ENCODE measurements around the gene RNF144A.

RNF144A gene

DNA sequence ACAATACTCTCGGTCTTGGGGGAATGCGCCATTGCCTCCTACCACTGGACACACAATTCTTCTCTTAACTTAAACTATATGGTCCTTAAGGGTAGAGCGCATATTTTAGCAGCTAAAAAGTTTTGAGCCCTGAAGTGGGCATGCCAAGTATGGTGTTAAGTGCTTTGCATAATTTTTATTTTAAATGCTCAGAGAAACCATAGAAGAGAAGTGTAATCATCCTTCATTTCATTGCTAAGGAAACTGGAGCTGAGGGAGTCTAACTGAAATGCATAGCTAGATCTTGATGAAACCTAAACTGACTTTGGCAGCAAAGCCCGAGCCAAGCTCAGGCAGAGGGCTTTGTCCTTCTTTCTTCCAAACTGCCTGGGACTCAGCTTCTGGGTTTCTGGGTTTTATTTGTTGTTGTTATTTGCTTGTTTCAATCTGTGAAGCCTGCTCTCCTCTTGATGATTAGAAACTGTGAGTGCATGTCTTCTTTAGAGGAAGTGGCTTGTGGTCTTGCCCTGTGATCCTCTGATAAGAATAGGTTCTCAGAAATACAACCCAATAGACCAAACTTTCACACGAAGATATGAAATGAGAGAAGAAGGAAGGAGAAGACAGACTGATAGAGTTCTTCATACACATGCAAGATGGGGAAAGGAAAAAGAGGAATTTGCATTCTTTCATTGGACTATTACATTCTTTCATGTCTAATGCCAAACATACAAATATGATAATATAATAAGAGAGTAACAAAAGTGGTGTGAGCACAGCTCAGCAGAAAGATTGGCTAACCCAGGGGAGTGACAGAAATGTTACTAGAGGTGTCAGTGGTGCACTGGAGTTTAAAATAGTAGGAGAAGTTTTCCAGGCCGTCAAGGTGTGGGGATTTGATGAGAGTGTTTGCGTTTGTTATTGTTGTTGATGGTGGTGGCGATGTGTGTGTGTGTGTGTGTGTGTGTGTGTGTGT is 7.5 kb upstream of the RNF144A start:
- DNase-seq: no peak

DNA sequence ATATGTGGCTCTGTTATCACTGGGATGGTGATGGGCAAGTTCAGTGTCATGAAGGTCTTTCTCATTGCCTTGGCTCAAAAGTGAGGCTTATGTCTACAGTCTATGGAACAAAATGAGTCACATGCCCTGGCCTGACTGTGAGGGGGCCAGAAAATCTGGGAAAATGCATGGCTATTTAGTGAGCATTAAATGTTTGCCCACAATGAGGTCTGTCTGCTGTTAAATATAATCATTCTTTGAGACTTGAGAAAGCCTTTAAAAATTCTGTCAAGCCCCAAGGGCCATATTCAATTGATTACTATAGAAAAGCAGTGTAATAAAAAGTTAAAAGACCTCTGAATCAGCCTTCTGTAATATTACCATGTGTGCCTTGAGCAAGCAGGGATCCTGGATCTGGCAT is 5.5 kb upstream of the RNF144A start:
- DNase-seq: no peak

DNA sequence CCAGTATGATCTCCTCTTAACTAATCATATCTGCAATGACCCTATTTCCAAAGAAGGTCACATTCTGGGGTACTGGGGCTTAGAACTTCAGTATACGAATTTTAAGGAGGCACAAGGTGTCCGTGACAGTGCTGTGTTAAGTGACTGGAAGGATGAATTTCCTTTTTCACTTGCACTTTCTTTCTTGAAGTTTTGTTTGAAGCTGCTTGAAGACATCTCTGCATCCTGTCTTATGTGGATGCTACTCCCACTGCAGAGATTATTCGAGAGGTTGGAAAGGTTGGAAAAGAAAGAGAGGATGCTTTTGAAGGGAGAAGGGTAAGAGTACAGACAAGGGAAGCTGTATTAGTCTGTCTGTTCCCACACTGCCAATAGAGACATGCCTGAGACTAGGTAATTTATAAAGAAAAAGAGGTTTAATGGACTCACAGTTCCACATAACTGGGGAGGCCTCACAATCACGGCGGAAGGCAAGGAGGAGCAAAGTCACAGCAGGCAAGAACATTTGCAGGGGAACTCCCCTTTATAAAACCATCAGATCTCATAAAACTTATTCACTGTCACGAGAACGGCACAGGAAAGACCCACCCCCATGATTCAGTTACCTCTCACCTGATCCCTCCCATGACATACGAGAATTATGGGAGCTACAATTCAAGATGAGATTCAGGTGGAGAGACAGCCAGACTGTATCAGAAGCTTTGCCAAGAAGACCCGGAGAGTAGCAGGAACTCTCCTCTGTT is 3.6 kb upstream of the RNF144A start:
- no peak for DNase-seq

DNA sequence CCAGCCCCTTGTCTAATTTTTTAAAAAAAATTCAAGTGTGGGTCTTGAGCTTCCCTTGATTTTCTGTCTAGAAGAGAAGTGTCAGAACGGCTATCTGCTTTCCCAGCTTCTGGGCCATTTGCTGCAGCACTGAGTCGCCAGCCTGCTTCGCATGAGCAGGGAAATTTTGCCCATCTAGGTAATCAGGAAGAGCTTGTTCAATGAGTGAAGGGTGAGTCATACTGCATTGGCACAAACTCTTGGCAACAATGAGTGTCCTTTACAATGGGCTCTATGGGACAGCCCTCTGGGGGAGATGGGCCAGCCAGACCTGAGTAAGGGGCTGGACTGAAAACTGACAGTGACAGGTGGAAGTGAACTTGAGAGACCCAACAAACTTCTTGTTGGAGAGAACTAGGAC is 2.4 kb upstream of the RNF144A start:
- no peak for DNase-seq

DNA sequence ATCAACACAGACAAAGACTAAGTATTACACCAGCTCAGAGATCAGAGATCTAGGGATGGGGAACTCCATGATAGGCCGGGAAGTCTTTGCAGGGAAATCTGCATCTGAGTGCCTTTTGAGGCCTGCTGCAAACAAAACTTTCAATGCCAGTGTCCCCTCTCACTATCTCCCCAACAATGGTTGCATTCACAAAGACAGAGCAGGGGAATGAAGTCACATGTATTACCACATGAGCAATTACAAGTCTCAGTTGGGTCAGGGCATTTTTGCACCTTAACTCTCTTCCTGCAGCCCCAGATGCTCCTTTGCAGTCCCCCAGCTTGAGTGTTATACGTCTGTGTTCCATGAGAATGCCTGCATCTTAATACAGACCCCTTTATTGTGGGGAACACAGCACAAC is 1.8 kb upstream of the RNF144A start:
- no peak for DNase-seq

DNA sequence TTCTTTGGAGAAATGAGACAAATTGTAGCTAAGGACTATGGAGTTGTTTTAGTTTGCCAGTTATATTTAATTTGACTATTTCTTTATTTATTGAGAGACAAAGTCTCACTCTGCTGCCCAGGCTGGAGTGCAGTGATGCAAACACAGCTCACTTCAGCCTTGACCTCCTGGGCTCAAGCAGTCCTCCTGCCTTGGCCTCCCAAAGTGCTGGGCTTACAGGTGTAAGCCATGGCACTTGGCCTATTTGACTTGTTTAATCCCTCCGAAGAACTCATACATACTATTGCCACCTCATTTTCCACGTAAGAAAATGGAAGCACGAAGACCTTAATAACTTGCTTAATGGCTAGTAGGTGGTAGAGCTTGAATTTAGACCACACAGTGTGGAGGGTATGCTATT is 988 bp upstream of the RNF144A start:
- no peak for DNase-seq

DNA sequence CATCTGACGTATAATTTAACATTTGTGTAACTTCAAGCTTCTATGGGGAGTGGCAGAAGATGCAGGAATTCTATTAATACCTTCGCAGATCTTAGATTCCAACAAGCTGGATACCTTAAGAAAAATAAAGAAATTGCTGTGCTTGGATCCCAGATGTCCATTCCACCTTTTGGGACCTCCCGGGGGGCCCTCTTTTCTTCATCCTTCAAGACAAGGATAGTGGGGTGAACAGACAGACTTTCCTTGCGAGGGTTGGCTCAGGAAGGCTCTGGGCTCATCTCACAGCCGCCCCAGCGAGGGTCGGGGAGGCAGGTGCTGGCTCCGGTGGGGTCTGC is 509 bp upstream of the RNF144A start:
- no peak for DNase-seq

DNA sequence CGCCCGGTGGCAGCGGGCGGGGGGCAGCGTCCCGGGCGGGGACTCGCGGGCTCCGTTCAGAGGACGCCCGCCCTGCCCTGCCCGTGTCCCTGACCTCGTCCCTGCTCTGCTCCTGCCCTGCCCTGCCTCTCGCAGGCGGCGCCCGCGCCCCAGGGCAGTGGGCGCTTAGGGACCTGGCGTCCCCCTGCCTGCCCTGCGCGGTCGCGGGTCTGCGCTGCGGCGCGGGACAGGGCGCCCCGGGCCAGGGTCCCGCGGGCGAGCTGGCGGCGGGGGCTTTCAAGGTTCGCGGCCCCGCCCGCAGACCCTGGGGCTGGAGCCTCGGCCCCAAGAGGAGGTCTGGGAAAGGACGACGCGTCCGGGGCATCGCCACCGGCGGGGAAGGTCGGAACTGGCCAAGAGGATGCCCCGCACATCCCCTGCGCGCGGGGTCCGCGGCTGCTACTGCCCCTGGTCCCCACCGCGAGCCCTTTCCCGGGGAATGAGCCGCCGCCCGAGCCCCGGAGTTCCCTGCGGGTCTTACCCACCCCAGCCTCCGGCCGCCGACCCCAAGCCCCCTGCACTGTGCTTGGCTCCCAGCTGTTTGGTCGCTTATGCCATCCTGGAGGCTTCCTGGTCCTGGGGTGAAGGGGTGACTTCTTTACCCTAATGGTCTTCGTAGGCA is 679 bp downstream of the RNF144A start:
- DNase-seq: no peak

DNA sequence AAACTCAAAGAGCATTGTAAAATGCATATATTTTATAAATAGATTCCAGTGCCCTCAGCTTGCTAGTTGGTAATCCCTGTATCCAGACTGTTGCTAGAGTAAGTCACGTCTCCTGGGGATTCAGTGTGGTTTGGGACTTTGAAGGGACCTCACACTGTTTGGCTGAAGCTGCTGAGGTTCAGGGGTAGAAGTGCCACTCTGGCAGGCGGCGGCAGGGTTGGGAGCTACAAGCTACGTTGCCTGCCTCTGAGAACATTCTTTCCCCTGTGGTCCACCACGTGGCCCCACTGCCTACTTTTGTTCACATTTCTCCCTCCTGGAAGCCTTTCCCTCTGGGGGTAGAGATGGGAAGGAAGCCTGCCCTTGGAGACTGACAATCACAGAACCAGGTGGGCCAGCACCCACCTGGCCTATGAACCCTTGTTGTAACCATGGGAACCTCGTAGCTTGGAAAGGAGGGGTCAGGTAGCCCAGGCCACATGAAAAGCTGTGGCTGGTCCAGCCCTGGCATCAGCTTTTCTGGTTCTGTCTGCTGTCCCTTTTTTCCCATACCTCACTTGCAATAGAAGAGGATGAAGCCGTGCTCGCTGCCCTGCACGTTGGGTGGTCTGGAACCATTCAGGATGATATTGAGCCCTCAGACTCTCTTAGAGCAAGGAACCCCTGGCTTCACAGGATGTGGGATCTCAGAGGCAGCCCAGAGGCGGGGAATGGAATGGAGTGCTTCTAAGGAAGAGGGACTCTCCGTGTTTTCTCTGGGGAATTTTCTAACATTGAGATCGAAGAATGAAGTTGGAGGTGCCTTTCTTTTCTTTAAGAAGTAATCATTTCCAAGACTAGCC is 2.9 kb downstream of the RNF144A start:
- DNase-seq: no peak

DNA sequence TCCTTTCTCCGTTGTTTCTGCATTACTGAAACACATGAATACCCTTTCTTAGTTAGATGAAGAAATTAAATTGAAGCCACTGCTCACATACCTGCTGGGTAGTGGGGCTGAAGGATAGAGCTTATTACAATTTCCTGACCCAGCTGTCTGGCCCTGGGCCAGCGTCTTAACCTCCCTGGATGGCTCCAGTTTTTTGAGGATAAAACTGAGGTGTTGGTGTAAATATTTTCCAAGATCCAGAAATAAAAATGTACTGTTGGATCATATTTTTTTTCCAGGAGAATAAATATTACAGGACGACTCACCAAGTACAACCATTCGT is 3.5 kb downstream of the RNF144A start:
- DNase-seq: no peak

DNA sequence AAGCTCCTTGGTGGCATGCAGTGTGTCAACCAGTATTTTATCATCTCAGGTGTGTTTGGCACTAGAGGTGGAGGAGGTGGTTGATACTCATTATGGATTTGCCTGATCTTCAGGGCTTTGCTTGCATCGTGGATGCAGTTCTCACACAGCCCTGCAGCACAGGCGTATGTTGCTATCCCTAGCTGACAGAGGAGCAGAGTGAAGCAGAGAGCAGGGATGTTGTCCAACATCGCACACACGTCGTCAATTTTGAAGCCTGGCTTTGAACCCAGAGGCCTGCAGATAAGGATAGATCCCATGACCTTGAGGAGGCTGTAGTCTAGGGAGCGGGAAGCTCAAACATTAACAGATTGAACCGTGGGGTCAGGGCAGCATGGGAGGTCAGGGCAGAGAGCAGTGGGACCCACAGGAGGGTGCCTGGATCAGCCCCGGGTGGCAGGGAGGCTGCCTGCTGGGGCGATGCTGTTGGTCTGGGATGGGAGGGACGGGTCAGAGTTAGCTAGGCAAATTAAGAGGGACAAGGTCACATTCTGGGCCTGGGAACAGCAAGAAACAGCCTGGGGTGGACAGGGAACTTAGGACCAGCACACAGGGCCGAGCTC is 4.2 kb downstream of the RNF144A start:
- no peak for DNase-seq

DNA sequence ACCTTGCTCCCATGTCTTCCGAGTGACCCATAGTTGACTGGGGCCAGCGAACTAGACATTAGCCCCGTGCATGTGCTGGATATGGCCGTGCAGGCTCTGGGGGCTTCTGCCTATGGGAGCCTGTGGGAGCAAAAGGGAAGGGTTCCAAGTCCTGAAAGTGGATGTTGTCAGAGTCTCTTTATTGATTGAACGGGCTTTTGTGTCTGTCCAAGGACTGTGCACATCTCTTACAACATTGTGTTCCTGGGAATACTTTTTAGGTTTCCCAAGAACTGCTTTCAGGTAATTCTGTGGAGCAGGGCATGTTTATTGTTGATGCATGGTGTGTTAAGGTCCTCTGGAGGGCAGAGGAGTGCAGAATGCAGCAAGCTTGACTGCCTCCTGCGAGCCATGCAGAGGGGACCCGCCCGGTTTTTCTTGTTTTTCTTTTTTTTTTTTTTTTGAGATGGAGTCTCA is 5.0 kb downstream of the RNF144A start:
- no peak for DNase-seq

DNA sequence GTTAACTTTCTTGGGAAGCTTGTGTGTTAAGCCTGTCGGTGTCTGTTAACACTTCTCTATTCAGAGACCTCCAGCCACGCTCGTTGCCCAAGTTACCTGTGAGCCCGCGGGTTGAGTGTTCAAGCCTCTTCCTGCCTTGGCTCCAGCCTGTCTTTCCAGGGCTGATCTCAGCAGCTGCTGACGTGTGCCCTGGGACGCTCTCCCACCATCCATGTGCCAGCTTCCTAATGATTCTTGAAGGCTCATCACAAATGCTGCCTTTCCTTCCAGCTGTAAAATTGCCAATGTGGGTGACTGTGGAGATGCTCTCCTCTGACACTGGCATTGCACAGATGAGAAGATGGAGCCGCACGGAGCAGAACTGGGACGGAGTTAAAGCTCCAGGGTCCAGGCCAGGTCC is 6.1 kb downstream of the RNF144A start:
- no peak for DNase-seq

DNA sequence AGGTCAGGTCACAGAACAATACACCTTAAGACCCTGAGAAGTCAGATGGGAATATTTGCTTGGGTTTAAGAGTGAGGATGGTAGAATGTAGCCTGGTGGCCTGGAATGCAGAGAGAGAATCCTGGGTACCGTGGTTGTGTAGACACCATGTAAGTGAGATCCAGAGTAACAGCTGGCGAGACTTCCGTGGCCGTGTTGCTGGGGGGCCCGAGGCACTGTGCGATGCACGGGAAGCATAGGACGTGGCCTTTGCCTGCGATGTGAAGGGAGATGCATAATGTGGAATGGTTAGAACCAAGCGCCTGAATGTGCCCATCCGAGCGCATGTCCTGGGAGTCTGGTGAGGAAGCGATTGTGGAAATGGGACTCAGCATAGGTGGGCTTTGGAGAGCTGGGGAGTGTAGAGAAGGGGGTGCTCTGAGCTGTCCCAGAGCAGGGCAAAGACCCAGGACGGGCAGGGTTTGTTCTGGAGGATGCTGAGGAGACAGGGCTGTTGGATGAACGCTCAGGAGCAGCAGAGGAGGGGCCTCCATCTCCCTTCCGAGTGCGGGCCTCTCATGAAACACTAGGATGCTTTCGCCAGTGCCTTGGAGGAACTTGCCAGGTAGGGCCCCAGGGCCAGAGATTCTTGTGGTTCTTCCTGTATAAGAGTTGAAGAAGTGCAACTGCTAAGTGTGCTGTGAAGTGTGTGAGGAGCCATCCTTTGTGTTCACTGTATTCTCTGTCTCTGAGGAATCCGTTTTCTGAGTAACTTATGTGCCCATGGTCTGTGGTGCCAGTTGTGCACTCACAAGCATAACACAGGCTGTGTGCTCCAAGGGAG is 7.1 kb downstream of the RNF144A start:
- DNase-seq: no peak

DNA sequence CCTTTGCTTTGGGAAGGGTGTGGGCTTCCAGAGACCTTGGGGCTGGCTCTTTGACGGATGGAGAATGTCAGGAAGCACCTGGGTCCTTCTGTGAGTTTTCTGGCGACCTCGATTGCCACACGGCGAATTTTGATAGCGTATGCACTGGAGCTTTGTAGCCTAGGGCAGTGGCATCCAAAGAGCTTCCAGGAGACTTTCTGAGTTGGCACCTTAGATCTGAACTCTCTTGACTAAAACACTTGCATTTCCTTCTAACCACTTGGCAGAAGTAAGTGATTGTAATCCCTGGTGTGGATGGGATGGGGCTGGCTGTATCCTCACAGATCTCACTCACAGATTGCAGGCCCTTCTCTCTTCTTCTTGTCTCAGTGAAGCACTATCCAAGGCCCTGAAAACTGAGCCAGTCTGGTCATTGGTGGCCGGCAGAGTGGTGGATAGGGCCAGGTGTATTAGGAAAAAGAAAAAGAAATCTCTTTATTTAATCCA is 7.8 kb downstream of the RNF144A start:
- DNase-seq: no peak

DNA sequence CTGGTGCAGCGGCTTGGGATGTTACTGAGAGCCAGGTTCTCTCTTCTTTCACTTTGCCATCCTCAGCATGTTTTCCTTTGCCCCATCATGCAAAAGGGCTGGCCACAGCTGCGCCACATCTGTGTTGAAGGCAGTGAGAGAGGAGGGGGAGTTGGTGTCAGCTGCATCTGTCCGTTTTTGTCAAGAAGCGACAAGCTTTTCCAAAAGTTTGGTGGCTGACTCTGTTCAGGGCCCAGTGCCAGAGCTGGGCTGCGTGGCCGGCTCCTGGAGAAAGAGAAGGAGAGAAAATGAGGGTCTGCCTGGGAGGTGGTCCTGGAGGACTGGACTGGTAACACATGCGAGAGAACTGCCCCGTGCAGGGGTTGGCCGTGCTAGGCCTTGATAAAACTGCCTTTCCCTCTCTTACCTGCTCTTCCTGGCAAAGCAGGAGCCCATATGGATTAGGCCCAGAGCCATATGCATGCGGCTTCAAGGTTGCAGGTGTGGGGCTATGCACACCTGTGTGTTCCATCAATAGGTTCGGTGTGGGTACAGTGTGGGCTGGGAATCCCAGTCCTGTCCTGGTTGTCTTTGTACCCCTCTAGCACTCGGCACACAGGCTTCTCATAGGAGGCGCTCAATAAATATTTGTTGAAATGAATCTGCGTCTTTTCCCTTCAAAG is 9.0 kb downstream of the RNF144A start:
- DNase-seq: no peak

DNA sequence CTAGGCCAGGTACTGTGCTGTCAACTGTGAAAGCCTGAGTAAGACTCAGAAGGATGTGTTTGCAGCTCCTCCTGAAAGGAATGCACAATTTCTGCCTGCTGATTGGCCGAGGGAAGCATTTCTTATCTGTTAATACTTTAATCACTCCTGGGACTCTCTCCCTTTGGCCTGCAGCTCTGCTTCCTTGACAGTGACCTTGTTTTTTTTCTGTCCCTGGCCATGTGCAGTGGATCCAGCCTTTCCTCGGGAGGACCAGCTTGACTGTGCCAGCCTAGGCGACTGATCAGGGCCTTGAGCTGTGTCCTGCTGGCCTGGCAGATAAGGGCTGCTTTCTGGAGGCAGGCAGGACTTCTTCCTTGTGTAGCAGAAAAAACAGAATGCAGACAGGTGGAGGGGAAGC is 10.0 kb downstream of the RNF144A start:
- no peak for DNase-seq

DNA sequence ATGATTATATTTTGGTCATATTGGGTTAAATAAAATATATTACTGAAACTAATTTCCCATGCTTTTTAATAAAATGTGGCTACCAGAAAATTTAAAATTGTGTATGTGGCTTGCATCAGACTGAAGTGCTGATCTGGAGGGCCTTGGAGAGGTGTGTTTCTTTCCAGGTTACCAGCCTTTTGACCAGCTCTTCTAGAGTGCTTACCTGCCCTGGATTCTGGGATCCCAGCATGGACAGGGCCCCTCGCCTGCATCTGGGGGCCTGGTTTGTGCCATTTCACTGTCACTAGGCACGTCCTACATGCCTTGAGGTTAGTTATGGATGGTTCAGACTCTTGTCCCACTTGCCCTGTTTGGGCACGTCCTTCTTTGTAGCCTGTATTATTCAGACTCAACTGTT is 10.5 kb downstream of the RNF144A start:
- DNase-seq: no peak

DNA sequence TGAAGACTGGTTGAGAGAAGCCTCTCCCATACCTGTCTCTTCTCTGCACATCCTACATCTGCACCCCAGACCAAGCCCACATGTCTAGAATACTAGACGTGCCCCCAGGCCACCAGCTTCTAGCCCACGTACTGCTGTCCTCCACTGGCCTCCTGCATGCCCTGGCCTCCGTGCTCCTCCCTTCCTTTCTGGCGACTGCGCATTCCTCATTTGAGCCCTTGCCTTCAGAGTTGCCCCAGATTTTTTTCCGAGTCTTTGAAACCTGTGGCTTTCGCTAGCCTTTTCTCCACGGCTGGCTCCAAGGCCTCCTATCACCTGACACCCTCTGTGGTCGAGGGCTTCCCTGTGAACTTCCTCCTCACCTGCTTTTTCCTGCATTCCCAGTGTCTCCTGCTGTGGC is 11.2 kb downstream of the RNF144A start:
- no peak for DNase-seq

DNA sequence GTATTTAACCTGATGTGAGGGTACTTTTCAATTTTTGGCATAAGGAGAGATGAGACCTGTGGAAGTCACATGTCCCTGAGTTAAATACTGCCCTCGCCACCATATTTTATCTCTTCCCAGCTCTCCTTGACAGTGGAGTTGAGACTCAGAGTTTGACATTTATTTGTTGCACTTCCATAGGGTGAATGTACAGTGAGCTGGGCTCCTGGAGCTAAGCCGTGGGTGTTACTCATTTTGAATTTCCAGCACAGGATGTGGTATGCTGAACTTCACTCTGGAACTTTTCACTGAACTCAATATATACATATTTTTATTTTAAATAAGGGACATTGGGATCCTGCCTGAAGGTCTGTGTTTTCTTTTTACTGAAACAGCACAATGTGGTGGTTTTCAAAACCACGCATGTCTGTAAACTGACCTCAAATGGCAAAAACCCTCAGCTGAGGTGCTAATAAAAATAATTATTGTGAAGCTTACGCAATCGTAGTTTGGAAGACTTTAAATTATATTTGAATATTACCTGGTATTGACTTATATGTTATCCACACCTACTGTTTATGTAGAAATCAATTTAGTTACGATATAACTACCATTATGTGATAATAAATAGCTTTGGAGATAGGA is 12.1 kb downstream of the RNF144A start:
- no peak for DNase-seq
